GM18873 (cell line): ENCODE data around the gene SLC34A1.
"Not testable (repeated sequence)": the region's sequence is repeated elsewhere in the genome, so short reads cannot be mapped to it uniquely, and the experiment has no call there.

Experiments
- ATAC-seq: cut with Tn5 transposase; IDR thresholded peaks from one replicate; pipeline ENCODE4 v1.9.1; 2021; ENCODE audit warnings: mild to moderate bottlenecking, moderate library complexity, moderate number of reproducible peaks; ENCODE audit not compliant: unreplicated experiment, low FRiP score

Gene SLC34A1

DNA sequence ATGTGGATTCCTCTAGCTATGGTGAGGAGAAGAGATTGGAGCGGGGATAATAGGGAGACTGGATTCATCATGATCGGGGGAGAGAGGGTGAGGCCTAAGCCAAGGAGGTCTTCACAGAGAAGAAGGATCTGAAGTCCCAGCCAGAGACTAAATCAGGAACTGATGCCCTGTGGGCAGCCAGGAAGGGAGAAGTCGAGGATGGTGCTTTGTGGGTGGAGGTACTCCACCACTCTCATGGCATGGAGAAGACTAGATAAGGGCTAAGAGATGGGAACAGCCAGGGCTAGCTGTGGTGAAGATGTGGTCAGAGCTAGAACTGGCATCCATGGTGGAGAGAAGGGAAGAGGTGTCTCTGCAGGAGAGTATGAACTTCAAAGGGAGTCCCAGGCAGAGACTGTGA, 29.5 kb upstream of the SLC34A1 start:
- ATAC-seq = no peak

DNA sequence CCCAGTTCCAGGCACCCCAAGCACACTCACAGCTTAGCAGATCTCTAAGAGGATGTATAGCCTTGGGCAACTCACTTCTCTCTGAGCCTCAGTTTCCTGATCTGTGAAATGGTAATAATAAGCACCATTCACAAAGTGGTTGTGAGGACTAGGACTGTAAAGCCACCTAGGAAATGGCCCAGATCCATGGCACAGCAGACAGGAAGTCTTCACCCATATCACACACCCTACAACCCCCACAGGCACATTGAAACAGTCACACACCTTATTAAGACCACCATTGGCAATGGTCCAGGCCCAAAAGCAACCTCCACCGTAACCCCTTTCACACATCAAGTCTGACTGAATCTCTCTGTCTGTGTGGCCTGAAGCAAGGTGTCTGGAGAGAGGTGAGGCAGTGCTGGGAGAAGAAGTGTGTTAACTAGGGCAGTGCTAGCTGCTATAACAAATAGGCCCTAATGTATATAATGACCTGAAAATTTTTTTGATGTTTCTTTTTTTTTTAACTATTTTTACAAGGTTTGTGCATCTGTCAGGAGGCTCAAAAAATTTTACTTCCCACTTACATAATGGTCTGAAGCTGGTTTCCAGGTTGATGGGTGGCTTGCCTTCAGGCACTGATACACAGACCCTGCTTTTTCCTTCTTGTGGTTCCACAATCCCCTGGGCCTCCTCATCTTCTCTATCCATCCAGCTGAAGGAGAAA, 28.9 kb upstream of the SLC34A1 start:
- ATAC-seq = no peak

- no peak for ATAC-seq
These were observed 28.4 kb upstream of the SLC34A1 start for GRCh38 chr5:177355868-177356168.

GRCh38 chr5:177356746-177357145, 27.5 kb upstream of the SLC34A1 start:
- ATAC-seq = no peak

GRCh38 chr5:177357146-177357458, 27.1 kb upstream of the SLC34A1 start:
- no peak for ATAC-seq

GRCh38 chr5:177357459-177358351, 26.5 kb upstream of the SLC34A1 start, which contains the start of gene RGS14:
TSS of gene RGS14 (plus strand) at chr5:177357924. CDS start at chr5:177358025, 101 bp downstream.
- peak; percentile 88 for ATAC-seq

GRCh38 chr5:177358370-177358819, 25.8 kb upstream of the SLC34A1 start:
- ATAC-seq = peak; percentile 3

GRCh38 chr5:177359451-177359851, 24.8 kb upstream of the SLC34A1 start:
- ATAC-seq = no peak

DNA sequence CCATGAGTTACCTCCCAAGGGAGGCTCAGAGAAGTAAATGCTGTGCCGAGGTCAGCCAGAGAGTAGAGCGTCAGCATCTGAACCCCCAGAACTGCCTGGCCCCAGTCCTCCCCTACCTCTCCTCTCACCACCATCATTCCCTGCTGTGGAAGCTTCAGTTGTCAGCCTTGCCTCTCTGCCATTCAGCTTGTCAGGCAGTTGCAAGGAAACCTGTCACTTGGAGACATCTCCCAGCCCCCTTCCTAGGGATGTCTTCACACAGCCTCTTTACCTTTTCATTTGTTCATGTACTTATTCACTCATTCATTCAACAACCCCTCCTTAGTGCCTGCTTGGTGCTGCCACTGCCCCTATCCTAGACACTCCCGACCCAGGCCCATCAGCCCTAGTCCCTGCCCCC, 24.4 kb upstream of the SLC34A1 start:
- no peak for ATAC-seq

GRCh38 chr5:177360740-177361139, 23.5 kb upstream of the SLC34A1 start:
- not testable (repeated sequence) for ATAC-seq

GRCh38 chr5:177361418-177362291, 22.6 kb upstream of the SLC34A1 start:
- ATAC-seq = no peak

DNA sequence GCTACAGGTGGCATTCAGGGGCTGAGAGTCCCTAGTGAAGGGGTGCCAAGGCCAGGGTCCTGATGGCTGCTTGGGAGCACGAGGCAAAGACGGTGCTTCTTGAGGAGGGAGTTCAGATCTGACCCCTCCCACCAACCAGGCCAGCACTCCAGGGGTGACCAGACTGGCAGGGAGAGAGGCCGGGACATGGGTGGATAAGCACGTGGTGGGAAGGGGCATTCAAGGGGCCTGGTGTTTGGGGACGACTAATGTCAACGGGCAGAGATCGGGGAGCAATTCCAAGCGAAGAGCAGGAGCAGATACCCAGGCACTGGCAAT, 22.0 kb upstream of the SLC34A1 start:
- ATAC-seq = no peak

DNA sequence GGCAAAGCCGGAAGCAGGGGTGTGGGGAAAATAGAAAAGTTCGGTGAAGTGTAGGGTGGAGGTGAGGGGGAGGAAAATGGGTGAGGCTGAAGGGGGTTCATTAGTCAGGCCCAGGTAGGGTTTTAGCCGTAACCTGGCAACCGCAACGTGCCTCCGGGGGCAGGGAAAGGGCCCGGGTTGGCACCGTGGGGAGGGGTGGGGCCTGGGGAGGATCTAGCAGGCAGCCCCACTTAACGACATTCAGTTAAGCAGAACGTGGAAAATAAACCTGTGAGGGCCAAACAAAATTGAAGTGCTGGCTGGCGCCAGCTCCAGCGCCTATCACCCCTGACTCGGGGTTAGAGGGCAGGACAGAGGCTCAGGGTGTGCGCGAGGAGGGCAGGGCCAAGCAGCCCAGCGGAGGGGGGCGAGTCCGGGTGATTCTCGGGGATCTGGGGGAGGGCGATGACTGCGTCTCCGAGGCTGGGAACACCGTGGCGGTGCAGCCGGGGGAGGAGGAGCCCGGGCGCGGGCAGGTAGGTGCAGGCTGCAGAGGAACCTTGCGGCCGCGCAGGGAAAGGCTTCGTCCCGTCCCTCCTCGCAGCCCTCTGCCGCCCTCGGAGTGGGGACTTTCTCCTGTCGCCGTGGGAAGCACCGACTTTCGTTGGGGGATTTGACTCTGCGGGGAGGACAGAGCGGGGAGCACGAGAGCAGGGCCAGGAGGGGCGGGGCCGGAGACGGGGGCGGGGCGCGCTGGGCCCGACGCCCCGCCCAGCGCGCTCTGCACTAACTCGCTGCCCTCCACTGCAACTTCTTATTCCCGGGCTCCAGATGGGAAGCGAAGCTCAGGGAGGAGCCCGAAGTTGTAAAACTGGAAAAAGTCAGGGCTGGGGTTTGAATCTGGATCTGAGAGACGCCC, 21.4 kb upstream of the SLC34A1 start:
- ATAC-seq = no peak

- ATAC-seq = no peak
These were observed 20.7 kb upstream of the SLC34A1 start for GRCh38 chr5:177363565-177363964.

- ATAC-seq = no peak
These were observed 19.9 kb upstream of the SLC34A1 start for GRCh38 chr5:177364159-177364962.

- ATAC-seq = no peak
These were observed 18.2 kb upstream of the SLC34A1 start for GRCh38 chr5:177365845-177366527.

GRCh38 chr5:177366528-177367322, 17.5 kb upstream of the SLC34A1 start:
- ATAC-seq = no peak

DNA sequence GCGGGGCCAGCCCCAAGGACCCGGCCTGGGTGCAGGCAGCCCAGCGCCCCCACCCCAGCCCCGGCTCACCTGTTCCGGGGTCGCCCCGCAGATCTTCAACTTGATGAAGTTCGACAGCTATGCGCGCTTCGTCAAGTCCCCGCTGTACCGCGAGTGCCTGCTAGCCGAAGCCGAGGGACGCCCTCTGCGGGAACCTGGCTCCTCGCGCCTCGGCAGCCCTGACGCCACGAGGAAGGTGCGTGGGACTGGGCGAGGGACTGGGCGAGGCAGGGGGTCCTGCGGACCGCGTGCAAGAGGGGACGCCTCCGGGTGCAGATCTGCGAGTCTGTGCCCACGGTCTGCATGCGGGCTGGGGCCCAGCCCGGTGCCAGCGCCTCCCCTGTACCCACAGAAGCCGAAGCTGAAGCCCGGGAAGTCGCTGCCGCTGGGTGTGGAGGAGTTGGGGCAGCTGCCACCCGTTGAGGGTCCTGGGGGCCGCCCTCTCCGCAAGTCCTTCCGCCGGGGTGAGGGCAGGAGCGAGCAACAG, 16.8 kb upstream of the SLC34A1 start:
- no peak for ATAC-seq
